Central memory CD8-positive, alpha-beta T cell (primary cell): ENCODE measurements around the gene RPS6KA4.

Experiments
- ATAC-seq: fragments of 150-1000 bp; cut with Tn5 transposase; replicated peaks from 2 replicates; pipeline ENCODE4 v1.10.0; 2022; ENCODE audit warnings: mild to moderate bottlenecking, moderate FRiP score, moderate number of reproducible peaks; ENCODE audit not compliant: poor library complexity, severe bottlenecking; ENCODE audit errors: extremely low read depth
- DNase-seq, 2 donors: peaks; one replicate each; pipeline ENCODE4 v3.0.0; 2021; ENCODE audit warnings: low spot score in 2 of 2
- H3K27ac Mint-ChIP-seq: one replicate; pipeline ENCODE4 v1.8.0; 2022; ENCODE audit warnings: low read depth, mild to moderate bottlenecking, moderate library complexity, mixed read lengths
- H3K27me3 Mint-ChIP-seq: one replicate; pipeline ENCODE4 v1.8.0; 2022; ENCODE audit warnings: mixed read lengths
- H3K36me3 Mint-ChIP-seq: one replicate; pipeline ENCODE4 v1.8.0; 2022; ENCODE audit warnings: mild to moderate bottlenecking, moderate library complexity, mixed read lengths; ENCODE audit not compliant: insufficient read depth
- H3K4me1 Mint-ChIP-seq: one replicate; pipeline ENCODE4 v1.8.0; 2022; ENCODE audit warnings: mixed read lengths
- H3K4me3 Mint-ChIP-seq: one replicate; pipeline ENCODE4 v1.8.0; 2022; ENCODE audit warnings: mild to moderate bottlenecking, moderate library complexity, mixed read lengths
- H3K9me3 Mint-ChIP-seq: one replicate; pipeline ENCODE4 v1.8.0; 2022; ENCODE audit warnings: mixed read lengths

RPS6KA4 gene

GRCh38 chr11:64395545-64396078 is 36.6 kb downstream of the RPS6KA4 start:
- Mint-ChIP-seq H3K27ac (no peak overlapping the region), H3K9me3 (no peaks in the 10 kb centered on the region), H3K4me3 (no peak overlapping the region), H3K27me3 (peaks cover 18% of the 10 kb centered on the region), H3K4me1 (peaks cover 12% of the 10 kb centered on the region), H3K36me3 (no peaks in the 10 kb centered on the region)
- DNase-seq: no peak
- no peak for ATAC-seq

GRCh38 chr11:64396079-64396591 is 37.2 kb downstream of the RPS6KA4 start:
- Mint-ChIP-seq H3K27me3 (peaks cover 18% of the 10 kb centered on the region), H3K4me3 (no peak overlapping the region), H3K27ac (no peak overlapping the region), H3K4me1 (peaks cover 7% of the 10 kb centered on the region), H3K36me3 (no peaks in the 10 kb centered on the region), H3K9me3 (no peaks in the 10 kb centered on the region)
- ATAC-seq: no peak
- no peak for DNase-seq

GRCh38 chr11:64400102-64400501 is 41.1 kb downstream of the RPS6KA4 start:
- Mint-ChIP-seq H3K27ac (no peak overlapping the region), H3K4me1 (no peaks in the 10 kb centered on the region), H3K4me3 (no peak overlapping the region), H3K9me3 (no peaks in the 10 kb centered on the region), H3K36me3 (no peaks in the 10 kb centered on the region), H3K27me3 (peaks cover 26% of the 10 kb centered on the region)
- ATAC-seq (no peak), DNase-seq (no peak)

GRCh38 chr11:64400667-64401066 is 41.7 kb downstream of the RPS6KA4 start:
- Mint-ChIP-seq H3K27ac (no peak overlapping the region), H3K4me3 (no peak overlapping the region), H3K36me3 (no peaks in the 10 kb centered on the region), H3K4me1 (no peaks in the 10 kb centered on the region), H3K9me3 (no peaks in the 10 kb centered on the region), H3K27me3 (peaks cover 21% of the 10 kb centered on the region)
- no peak for ATAC-seq
- no peak for DNase-seq

GRCh38 chr11:64401775-64402174 is 42.8 kb downstream of the RPS6KA4 start:
- H3K4me3 Mint-ChIP-seq: no peak overlapping the region

GRCh38 chr11:64403106-64403505 is 44.1 kb downstream of the RPS6KA4 start:
- no peaks in the 10 kb centered on the region for H3K4me1 Mint-ChIP-seq
- H3K27ac Mint-ChIP-seq: no peak overlapping the region
- no peaks in the 10 kb centered on the region for H3K9me3 Mint-ChIP-seq
- no peak for ATAC-seq
- no peaks in the 10 kb centered on the region for H3K36me3 Mint-ChIP-seq
- H3K4me3 Mint-ChIP-seq: no peak overlapping the region
- H3K27me3 Mint-ChIP-seq: peaks cover 13% of the 10 kb centered on the region
- no peak for DNase-seq

More at GRCh38 chr11:64401775-64402174, 42.8 kb downstream of the RPS6KA4 start:
- Mint-ChIP-seq H3K9me3 (no peaks in the 10 kb centered on the region), H3K36me3 (no peaks in the 10 kb centered on the region), H3K27ac (no peak overlapping the region), H3K27me3 (peaks cover 13% of the 10 kb centered on the region), H3K4me1 (no peaks in the 10 kb centered on the region)
- DNase-seq (no peak), ATAC-seq (no peak)

- H3K9me3 Mint-ChIP-seq: no peaks in the 10 kb centered on the region
- H3K4me1 Mint-ChIP-seq: no peaks in the 10 kb centered on the region
- no peak overlapping the region for H3K27ac Mint-ChIP-seq
- no peak overlapping the region for H3K4me3 Mint-ChIP-seq
- H3K27me3 Mint-ChIP-seq: peaks cover 32% of the 10 kb centered on the region
- no peaks in the 10 kb centered on the region for H3K36me3 Mint-ChIP-seq
- ATAC-seq (no peak), DNase-seq (no peak)
Observed at GRCh38 chr11:64406221-64406946, 47.4 kb downstream of the RPS6KA4 start.

- no peak for ATAC-seq
- no peak for DNase-seq
- peaks cover 33% of the 10 kb centered on the region for H3K27me3 Mint-ChIP-seq
- no peak overlapping the region for H3K4me3 Mint-ChIP-seq
- no peaks in the 10 kb centered on the region for H3K4me1 Mint-ChIP-seq
- H3K36me3 Mint-ChIP-seq: no peaks in the 10 kb centered on the region
- no peak overlapping the region for H3K27ac Mint-ChIP-seq
- H3K9me3 Mint-ChIP-seq: no peaks in the 10 kb centered on the region
Observed at GRCh38 chr11:64407221-64407620, 48.3 kb downstream of the RPS6KA4 start.

- no peak overlapping the region for H3K27ac Mint-ChIP-seq
- no peak for ATAC-seq
- no peaks in the 10 kb centered on the region for H3K4me1 Mint-ChIP-seq
- H3K4me3 Mint-ChIP-seq: no peak overlapping the region
- H3K27me3 Mint-ChIP-seq: peaks cover 33% of the 10 kb centered on the region
- H3K9me3 Mint-ChIP-seq: no peaks in the 10 kb centered on the region
- H3K36me3 Mint-ChIP-seq: no peaks in the 10 kb centered on the region
- DNase-seq: no peak
Observed at GRCh38 chr11:64407630-64408029, 48.7 kb downstream of the RPS6KA4 start.

GRCh38 chr11:64409278-64409677 is 50.3 kb downstream of the RPS6KA4 start:
- Mint-ChIP-seq H3K27me3 (peaks cover 29% of the 10 kb centered on the region), H3K27ac (no peak overlapping the region), H3K36me3 (no peaks in the 10 kb centered on the region), H3K4me1 (no peaks in the 10 kb centered on the region), H3K9me3 (no peaks in the 10 kb centered on the region), H3K4me3 (no peak overlapping the region)
- no peak for ATAC-seq
- no peak for DNase-seq

GRCh38 chr11:64409707-64410403 is 50.9 kb downstream of the RPS6KA4 start:
- peaks cover 24% of the 10 kb centered on the region for H3K27me3 Mint-ChIP-seq
- peaks cover 3% of the 10 kb centered on the region for H3K4me1 Mint-ChIP-seq
- ATAC-seq (no peak), DNase-seq (no peak)
- no peak overlapping the region for H3K4me3 Mint-ChIP-seq
- H3K27ac Mint-ChIP-seq: no peak overlapping the region
- no peaks in the 10 kb centered on the region for H3K9me3 Mint-ChIP-seq
- H3K36me3 Mint-ChIP-seq: peaks cover 1% of the 10 kb centered on the region

GRCh38 chr11:64410404-64410734 is 51.4 kb downstream of the RPS6KA4 start:
- Mint-ChIP-seq H3K36me3 (peaks cover 2% of the 10 kb centered on the region), H3K27ac (no peak overlapping the region), H3K4me1 (peaks cover 8% of the 10 kb centered on the region), H3K4me3 (no peak overlapping the region), H3K27me3 (peaks cover 20% of the 10 kb centered on the region), H3K9me3 (no peaks in the 10 kb centered on the region)
- ATAC-seq: no peak
- DNase-seq: no peak

GRCh38 chr11:64413417-64413816 is 54.5 kb downstream of the RPS6KA4 start:
- no peak overlapping the region for H3K27ac Mint-ChIP-seq
- no peak overlapping the region for H3K4me3 Mint-ChIP-seq
- DNase-seq (no peak), ATAC-seq (no peak)
- H3K9me3 Mint-ChIP-seq: no peaks in the 10 kb centered on the region
- H3K4me1 Mint-ChIP-seq: peaks cover 9% of the 10 kb centered on the region
- peaks cover 20% of the 10 kb centered on the region for H3K27me3 Mint-ChIP-seq
- peaks cover 2% of the 10 kb centered on the region for H3K36me3 Mint-ChIP-seq
